GM21619 (cell line): ENCODE measurements around the gene VCL.
A peak's percentile ranks its signal among the peaks of the same experiment; 100 is the strongest.
"Not testable (repeated sequence)": the region's sequence is repeated elsewhere in the genome, so short reads cannot be mapped to it uniquely, and the experiment has no call there.

ENCODE experiments used
- ATAC-seq: cut with Tn5 transposase; IDR thresholded peaks from one replicate; pipeline ENCODE4 v1.9.1; 2021; ENCODE audit not compliant: unreplicated experiment

VCL gene

DNA sequence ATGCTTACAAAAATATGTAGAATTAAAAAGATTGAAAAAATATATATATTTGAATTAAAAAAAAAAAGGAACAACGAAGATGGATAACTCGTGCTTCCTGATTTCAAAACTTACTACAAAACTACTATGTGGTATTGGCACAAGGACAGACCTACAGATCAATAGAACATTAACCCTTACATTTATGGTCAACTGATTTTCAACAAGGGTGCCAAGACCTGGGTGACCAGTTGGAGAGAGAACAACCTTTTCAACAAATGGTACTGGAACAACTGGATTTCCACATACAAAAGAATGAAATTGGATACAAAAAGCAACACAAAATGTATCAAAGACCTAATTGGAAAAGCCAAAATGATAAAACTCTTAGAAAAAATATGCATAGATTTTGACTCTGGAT is 142.6 kb downstream of the VCL start:
- ATAC-seq, result no peak

DNA sequence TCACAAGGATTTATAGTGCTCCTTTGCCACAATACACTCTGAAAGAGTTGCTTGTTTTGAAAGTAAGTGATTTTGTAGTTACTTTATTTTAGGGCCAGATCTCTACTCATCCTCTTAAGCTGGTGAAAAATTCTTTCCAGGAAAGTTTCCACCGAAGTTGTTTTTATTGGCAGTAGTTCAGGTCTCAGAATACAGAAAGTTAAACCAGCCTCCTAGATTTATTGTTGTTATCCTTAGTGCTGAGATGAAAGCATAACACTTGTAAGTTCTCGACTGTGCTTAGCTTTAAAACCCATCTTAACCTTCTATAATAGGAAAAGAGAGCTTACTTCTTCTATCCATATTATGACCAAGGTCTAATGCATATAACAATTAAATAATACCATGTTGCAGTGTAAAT is 147.2 kb downstream of the VCL start:
- ATAC-seq, result no peak

DNA sequence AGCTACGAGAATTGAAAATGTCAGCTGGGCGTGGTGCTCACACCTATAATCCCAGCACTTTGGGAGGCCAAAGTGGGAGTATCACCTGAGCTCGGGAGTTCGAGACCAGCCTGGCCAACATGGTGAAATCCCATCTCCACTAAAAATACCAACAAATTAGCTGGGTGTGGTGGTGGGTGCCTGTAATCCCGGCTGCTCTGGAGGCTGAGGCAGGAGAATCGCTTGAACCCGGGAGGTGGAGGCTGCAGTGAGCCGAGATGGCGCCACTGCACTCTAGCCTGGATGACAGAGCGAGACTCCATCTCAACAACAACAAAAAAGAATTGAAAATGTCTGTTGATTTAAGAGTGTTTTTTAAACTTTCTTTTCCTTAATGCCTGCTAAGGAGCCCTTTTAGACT is 149.1 kb downstream of the VCL start:
- not testable (repeated sequence) for ATAC-seq

DNA sequence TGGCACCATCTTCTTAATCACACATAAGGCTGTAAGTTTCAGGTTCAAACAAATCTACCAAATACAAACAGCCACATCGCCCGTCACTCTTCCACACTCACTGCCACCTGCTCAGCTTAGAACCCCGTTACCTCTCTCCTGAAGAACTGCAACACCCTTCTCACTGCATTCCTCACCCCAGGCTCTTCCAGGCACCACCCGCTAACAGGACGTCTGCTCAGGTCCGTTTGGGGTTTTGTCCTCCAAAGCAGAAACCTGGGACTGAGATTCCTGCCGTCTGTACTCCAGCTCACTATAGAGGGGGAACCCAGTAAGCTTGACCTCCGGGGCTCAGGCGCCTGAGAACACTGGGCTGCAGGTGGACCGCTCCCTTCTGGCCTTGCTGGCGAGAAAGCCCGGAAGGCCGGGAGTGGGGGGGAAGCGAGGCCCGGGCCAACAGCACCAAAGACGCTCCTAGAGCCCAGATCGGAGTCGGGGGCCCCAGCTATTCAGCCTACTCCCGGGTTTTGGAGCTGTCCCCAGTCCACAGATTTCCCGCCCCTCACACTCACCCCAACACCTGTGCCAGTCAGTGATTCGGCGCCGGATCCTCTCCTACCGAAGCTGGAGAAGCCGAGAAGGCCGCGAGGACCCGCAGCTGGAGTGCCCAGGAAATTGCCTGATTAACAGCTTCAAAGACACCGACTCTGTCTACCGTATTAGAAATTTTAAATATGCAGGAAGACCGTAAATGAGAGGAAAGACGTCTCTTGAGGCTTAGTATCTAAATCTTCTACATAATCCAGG is 152.5 kb downstream of the VCL start, which contains the start of gene AP3M1:
Gene AP3M1 (minus strand): TSS at position 625 of the 786 bp plus-strand sequence. CDS start 12,449 bp downstream, outside the sequence.
- ATAC-seq, result peak; percentile 37

DNA sequence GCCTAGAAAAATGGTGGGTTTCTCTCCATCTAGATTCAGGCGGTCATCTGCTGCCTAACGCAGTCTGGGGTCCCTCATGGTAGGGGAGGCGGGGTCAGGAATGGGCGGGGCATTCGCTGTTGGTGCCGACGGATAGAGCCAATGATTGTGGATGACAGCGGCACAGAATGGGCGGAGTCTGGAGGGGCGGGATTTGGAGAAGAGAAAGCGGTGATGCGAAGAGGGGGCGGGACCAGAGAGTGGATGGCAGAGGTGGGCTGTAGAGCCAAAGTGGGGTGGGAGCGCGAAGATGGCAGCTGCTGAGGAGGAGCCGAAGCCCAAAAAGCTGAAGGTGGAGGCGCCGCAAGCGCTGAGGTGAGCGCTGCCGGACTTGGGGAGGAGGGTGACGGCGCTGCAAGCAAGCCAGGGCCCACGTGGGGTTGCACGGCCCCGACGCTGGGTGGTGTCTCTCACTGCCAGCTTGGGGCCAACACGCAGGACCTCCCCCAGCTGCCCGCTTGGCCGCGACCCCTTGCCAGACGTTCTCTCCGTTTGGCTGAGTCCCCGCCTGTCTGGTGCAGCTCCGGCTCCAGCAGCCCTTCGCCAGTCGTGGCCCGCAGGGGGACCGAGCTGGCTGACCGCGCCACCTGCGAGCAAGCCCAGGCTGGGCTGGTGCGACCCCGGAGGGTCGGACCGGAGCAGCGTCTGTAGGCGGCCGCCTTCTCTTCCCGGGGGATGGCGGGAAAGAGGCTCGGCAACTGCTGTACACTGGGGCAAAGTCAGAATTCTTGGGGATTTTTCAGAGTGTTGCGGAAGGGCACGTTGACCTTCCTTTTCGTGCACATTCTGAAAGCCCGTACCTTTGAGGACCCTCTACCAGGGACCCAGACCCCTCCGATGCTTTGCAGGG is 153.3 kb downstream of the VCL start, which contains the start of gene ADK:
Gene ADK (plus strand): TSS at position 232 of the 889 bp plus-strand sequence. CDS start 58 bp downstream, at position 290.
- peak; percentile 74 for ATAC-seq

DNA sequence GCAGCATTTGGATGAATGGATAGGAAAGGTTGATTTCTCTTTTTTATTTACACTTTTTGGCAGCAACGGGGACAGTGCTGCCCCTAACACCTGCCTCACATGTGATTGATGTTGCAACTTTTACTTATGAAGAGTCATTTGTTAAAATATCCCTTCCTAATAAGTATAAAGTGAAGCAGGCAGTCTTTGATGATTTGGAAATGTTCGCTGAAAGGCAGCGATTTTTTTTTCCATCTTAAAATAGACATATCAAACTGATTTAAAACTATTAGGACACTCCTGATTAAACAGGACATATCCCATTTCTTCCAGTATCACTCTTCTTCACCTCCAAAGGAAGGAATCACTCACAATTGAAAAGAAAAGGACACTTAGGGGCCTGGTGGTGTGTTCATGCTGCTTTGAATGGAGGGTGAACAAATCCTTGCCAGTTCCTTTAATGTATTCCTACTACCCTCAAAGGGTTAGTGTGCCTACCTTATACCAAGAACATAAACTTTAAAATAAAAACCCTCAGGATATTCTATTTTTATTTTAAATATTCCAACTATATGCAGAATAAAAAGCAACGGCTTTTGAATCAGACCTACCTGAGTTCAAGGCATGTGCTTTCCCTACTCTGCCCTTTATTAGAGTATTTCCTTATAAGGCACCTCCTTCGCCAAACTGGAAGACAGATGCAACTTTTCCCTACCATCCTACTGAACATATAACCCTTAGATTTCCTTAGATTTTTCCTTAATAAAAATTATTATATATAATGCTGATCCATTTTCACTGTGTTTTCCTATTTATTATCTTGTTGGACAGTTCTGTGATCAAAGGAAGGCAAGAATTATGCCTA is 154.2 kb downstream of the VCL start:
- no peak for ATAC-seq

DNA sequence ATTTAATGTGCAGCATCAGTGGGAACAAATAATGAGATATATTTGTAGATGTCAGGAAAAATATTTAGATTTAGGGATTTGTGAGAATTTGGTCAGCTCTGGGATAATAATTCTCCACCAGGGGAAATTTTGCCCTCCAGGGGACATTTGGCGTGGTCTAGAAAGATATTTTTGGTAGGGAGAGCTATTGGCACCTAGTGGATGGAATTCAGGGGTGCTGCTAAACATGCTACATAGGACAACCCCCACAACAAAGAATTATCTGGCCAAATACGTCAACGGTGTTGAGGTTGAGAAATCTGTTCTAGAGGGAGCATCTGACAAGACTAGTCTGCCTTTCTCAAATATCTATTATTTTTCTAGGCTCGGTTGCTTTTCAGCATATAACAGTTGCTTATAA is 155.2 kb downstream of the VCL start:
- ATAC-seq, result no peak

DNA sequence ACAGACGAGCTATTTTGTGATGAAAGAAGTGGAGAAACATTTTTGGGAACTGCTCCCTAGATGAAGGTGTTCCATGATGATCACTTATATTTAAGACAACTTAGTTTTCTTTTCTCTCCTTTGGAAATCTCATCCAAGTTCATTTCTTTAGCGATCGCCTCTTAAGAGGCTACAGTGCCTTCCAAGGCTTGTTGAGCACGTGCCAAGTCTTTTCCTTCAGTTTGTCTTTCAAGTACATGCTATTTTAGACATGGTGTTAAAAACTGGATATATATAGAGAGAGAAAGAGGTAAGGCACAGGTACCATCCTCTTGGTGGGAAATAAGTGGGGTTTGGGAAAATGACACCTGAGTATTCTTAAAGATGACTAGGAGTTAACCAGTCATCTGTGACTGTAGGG is 155.8 kb downstream of the VCL start:
- ATAC-seq, result no peak

DNA sequence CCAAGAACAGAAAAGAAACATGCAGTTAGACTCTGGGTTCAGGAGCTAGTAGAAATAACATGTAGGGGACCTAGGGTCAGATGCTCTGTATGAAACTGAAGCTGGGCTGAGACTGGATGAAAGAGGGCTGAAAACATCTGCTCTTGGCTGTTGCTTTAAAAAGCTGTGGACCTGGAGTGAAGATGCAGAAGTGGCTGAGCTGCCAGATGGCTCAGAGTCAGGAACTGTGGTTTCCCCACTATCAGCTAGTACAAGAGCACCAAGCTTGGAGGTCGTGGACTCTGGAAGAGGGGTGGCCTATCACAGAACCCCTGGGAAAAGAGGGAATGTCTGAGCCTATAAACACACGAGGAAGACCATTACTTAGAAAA is 159.0 kb downstream of the VCL start:
- peak; percentile 52 for ATAC-seq

DNA sequence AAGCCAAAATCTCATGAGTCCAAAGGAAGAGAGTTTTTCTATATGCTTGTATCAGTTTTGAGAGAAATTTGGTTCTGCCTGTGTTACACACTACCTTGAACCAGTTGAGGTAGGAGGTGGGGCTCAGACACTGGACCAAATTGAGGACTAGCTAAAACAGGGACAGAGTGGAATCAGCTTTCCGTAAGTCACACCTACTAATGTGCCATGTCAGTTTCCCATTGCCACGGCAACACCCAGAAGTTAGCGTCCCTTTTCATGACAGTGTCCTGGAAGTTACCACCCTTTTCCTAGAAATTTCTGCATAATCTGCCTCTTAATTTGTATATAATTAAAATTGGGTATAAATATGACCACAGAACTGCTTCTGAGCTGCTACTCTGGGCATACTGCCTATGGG is 162.1 kb downstream of the VCL start:
- ATAC-seq, result no peak

DNA sequence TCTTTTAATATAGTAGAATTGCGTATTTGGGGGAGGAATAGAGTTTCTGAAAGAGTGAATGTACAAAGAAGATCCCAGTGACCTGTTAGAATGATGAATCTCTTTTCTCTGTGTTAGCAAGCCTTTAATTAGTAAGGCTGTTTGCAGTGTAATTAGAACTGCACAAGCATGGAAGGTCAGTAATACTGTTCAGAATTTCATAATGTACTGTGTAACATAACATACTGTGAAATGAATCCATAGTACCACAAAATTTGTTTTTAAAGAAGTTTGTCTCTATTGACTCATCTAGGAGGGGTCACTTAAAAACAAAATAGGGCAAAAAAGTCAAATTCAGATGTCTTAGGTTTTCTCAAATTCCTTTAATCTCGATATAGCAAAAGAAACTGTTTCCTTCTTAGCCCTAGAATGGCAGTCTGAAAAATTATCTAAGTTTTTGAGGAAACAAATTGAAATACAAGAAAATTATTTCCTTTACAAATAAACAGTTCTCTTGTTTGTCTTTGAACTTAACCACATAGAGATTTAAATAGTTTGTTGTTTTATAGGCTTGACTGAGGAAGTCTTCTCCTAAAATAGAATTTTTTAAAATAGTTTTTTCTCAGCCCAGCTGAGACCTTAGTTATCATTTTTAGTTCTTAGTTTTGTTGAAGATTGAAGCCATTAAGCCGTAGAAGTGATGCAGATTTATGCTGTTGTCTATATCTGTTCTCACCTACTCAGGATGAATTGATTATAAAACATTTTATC is 165.6 kb downstream of the VCL start:
- no peak for ATAC-seq

DNA sequence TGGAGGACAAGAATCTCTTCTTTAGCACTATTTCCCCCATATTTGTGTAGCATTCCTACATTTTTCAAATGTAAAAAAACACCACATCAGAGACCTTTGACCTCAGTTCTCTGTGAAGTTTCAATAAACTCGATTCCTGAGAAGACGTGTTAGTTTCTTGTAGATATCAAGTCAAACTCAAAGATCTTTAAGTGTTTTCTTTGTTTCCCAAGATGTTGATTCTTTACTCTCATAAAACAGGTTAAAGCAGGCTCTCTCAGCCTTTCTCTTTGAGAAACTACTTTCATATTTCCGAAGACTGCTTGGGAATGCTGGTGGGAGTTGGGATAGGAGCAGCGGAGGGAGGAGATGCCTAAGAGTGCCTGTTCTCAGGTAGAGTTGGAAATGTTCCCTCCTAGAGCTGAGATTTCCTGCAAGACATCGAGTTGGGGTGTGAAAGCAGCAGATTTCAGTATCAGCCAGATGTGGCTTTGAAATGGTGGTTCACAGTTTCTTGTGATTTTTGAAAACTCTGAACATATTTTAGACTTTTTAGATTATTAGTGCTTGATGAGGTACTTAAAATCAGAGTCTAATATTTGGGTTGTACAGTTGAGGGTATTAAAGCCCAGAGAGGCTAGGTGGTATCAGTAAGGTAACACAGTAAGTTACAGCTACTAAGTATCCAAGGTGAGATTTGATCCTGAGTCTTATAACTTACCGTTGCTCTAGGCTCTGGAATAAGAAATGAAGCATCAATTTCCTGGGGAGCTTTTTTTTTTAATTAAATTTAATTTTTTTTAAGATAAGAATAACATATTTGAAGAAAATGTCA is 167.0 kb downstream of the VCL start:
- ATAC-seq, result no peak

DNA sequence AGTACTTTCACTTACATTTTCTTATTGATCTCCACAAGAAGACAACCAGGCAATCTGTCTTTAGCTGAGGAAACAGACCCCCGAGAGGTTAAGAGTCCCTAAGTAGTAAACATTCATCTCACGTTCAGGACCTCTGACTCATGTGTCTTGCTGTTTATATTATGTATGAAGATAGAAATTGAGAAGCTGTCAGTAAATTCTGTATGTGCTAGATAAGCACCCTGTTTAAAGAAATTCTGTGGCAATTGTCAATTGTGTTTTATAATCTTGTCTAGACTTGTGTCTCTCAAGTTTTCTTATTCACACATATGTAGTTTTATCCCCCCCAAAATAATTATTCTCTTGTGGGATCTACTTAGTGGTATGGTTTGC is 167.6 kb downstream of the VCL start:
- no peak for ATAC-seq

DNA sequence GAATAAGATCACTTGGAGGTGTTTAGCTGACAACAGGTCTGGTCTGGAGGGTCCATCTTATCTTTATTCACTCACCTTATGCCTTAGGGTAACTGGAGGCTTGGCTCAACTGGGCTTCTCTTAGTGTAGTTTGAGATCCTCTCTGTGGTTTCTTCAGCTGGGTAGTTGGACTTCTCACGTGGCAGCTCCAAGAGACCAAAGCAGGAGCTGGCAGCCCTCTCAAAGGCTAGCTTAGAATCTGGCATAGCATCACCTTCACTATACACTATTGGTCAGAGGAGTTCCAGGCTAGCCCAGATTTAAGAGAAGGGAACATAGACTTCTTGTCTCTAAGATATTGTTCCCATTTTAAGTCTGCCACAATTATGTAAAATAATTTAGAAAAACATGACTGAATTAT is 169.5 kb downstream of the VCL start:
- ATAC-seq, result no peak
